Astrocyte of the spinal cord (primary cell): ENCODE results near the gene GK2.

Experiments used
- DNase-seq: peaks from one replicate; pipeline ENCODE4 v3.0.0; 2011; ENCODE audit warnings: low read depth, low spot score
- H3K4me3 ChIP-seq: 2 replicates; pipeline ENCODE4 v1.5.1; 2011; ENCODE audit warnings: low read depth, mild to moderate bottlenecking, low read length, moderate library complexity
- in situ Hi-C: cut with HindIII; loops from 2 replicates; pipeline ENCODE4 v1.10.0; 2017; ENCODE audit warnings: low sequenced_read_pairs
- TF ChIP-seq, protein P1 (sequence below): IDR thresholded peaks from 2 replicates; pipeline ENCODE4 v1.5.1; 2012; ENCODE audit warnings: low read depth, mild to moderate bottlenecking, low read length, inconsistent platforms

GK2 gene

DNA sequence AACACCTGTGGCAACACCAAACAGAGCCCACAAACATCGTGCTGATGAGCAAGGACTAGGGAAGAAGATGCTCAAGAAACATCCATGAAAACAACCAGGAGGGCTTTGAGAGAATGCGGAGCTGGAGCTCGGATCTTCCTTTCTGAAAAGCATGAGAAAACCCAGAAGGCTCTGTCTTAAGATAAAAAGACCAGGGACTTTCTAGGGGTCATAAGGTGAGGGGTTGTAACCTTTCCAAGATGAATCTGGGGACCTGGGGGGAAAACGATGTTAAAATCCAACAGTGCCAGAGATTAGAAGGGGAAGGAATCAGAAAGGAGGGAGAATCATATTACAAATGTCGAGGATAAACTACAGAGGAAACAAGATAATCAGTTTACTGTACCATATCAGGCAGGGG, 10.1 kb downstream of the GK2 start:
- no peak for DNase-seq
- in situ Hi-C loops = no loop called here
- TF ChIP-seq, protein P1, sequence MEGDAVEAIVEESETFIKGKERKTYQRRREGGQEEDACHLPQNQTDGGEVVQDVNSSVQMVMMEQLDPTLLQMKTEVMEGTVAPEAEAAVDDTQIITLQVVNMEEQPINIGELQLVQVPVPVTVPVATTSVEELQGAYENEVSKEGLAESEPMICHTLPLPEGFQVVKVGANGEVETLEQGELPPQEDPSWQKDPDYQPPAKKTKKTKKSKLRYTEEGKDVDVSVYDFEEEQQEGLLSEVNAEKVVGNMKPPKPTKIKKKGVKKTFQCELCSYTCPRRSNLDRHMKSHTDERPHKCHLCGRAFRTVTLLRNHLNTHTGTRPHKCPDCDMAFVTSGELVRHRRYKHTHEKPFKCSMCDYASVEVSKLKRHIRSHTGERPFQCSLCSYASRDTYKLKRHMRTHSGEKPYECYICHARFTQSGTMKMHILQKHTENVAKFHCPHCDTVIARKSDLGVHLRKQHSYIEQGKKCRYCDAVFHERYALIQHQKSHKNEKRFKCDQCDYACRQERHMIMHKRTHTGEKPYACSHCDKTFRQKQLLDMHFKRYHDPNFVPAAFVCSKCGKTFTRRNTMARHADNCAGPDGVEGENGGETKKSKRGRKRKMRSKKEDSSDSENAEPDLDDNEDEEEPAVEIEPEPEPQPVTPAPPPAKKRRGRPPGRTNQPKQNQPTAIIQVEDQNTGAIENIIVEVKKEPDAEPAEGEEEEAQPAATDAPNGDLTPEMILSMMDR = no peak
- H3K4me3 ChIP-seq = no peak overlapping the region

DNA sequence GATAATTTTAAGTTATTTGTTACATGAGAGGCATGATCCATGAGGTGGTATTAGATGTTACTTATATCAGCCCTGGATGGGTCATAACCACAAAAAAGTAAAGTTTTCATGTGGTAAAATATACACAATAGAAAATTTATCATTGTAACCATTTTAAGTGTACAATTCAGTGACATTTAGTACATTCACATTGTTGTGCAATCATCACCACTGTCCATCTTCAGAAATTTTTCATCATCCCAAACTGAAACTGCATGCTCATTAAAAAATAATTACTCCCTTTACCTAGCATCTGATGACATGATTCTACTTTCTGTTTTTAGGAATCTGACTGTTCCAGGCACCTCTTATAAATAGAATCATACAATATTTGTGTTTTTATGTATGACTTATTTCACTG, 11.2 kb downstream of the GK2 start:
- TF ChIP-seq, protein P1 = no peak
- DNase-seq = no peak
- in situ Hi-C loops = no loop called here
- H3K4me3 ChIP-seq = no peak overlapping the region

DNA sequence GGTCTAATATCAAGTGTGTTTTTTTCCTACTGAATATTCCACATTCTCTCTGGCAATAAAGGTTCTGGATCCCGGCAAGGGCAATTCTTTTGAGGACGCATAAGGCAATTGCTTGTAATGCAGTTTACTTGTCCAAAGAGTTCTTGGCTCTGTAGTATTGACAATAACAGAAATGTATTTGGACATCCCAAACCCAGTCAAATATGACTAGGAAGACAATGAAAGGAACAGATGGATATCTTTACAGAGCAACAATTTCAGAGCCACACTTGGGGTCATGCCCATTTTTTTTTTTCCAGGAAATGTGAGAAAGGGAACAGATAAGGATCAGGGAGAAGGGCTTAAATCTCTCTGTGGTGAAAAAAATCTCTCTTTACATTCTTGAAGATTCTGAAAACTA, 12.2 kb downstream of the GK2 start:
- no peak for DNase-seq
- TF ChIP-seq, protein P1 = no peak
- in situ Hi-C loops = no loop called here
- H3K4me3 ChIP-seq = no peak overlapping the region

DNA sequence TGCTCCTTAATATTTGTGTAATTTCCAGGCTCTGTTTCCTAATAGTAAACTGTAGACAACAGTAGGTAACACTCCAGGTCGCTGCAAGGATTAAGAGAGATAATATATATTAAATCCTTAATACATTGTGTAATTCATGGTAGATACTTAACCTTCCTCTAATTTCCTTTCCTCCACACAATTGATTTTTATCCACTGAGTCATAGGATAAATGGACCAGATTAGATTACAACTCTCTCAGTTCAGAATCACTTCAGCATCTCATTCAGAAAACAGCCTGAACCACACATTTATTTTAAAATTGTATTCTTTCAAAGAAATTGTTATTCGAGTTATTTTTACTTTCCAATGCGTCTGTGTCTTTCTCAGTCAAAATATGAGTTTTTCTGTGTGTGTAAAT, 17.1 kb downstream of the GK2 start:
- TF ChIP-seq, protein P1 = no peak
- in situ Hi-C loops = no loop called here
- no peak for DNase-seq
- no peak overlapping the region for H3K4me3 ChIP-seq

DNA sequence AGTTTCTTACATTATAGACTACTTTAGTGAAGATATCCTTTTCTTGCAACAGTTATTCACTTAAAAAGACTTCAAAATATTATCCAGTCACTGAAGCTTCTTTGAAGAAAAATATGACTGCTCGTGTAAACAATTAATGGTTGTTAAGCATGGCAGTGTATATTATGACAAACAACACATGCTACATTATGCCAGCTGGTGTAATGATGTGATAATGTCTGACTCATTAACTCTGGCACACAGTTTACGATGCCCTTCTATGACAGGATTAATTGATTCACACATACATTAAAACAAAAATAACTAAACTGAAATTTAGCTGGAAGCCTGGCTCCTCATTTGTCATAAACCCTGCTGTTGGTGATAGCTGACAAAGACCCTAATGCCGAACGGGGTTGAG, 22.4 kb downstream of the GK2 start:
- in situ Hi-C loops = no loop called here
- no peak overlapping the region for H3K4me3 ChIP-seq
- no peak for DNase-seq
- TF ChIP-seq, protein P1 = no peak

DNA sequence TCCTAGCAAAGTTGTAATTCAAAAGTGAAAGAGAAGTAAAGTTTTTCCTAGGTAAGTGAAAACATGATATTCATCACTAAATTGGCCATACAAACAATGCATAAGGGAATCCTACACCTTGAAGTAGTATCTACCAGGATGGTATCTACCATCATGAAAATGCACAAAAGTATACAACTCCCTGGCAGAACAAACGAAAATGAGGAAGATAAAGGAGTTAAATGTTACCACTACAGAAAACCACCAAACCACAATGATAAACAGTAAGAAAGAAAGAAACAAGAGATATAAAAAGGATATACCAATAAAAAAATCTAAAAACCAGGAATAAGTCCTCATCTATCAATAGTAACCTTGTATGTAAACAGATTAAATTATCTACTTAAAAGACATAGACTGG, 26.9 kb downstream of the GK2 start:
- TF ChIP-seq, protein P1 = no peak
- in situ Hi-C loops = no loop called here
- DNase-seq = no peak
- H3K4me3 ChIP-seq = no peak overlapping the region

DNA sequence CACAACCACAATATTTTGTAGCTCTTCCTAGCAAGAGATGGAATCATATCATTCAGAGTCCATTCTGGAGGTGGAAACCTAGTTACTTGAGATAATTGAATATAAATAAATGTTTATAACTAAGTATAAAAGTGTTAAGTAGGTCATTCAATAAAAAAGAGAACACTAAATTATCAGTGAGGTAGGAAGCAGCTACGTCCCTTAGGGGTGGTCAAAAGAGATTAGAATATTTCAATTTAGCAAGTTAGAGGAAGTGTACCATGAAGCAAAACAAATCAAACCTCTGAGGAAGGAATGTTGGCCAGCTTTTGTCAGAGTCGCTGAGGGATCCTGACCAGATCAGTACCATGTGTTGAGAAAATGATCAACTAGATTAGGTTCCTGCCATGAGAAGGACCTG, 38.0 kb downstream of the GK2 start:
- no peak overlapping the region for H3K4me3 ChIP-seq
- in situ Hi-C loops = no loop called here

More for the DNA sequence above, 38.0 kb downstream of the GK2 start:
- DNase-seq = no peak
- TF ChIP-seq, protein P1 = no peak
